Activated CD4-positive, alpha-beta T cell treated with anti-CD3 and anti-CD28 coated beads for 1 hour (primary cell): Measurements from ENCODE around the gene APLN.

Source experiments
- DNase-seq: peaks from one replicate; pipeline ENCODE4 v3.0.0-alpha.2; 2020

The APLN gene

DNA sequence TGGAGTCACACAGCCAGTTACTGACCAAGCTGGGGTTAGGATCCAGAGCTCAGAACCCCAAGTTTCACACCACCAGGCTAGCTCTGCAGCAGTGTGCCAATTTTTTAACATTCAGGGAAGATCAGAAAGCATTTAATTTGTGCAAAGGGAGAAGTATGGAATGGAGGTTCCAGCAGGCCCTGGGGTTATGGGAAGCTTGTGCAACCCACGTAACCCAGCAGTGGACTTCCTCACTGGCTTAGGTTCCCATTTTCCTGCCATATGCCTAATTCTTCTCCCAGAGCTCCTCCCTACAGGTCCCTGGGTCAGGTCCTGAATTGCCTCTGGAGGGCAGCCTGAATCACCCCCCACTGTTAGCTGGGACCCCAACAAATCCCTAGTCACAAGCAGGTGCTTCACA, 14.0 kb downstream of the APLN start:
- no peak for DNase-seq

DNA sequence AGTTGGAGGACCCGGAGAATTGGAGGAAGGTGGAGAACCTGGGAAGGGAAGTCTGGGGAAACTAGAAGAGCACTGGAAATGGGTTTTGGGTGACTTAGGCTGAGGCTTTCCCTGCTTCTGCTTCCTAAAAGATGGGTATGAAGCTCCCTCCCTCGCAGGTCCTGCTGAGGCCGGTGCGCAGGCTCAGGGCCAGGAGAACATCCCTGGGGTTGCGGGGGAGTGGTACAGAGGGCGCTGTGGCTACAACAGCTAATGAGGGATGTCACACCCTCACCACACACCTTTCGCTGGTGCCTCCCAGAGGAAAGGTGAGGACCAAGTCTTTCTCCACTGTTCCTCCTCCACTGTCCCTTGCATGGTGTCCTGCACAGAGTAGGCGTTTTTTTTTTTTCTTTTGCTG, 15.8 kb downstream of the APLN start:
- no peak for DNase-seq

DNA sequence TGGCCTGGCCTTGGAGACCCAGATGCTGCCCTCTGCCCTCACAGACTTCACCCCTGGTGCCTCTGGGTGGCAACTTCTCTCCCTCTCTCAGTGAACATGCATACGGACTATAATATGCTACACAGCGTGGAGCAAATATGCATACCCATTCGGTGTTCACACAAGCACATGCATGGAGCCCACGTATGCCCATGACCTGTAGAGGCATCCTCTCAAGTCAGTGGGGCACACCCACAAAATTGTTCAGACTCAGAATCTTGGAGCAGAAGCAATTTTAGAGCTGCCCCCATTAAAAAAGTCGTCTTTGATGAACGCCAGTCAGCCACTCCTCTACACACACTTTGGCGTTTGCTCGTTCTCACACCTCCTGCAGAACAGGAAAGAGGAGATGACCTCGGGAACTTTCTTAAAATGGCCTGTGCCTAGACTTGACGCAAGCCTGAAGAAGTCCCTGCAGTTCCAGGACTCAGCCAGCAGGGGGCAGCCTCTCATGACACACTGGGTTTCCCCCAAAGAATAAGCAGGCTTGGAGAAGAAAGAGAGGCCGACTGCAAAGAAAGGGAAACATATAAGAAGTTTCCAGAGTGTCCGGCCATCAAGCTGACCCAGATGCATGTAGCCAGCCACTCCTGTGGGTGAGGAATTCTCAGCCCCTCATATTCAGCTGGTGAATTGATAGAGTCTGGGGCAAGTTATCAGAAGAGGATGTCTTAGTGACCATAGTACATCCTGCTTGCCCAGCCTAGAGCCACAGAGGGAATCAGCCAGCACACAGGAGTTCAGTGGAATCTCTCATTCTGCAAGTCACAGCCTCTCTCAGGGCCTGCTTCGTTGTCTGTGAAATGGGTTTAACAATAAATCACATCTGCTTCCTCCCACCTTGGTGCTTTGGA, 17.3 kb downstream of the APLN start:
- peak; percentile 59 for DNase-seq

DNA sequence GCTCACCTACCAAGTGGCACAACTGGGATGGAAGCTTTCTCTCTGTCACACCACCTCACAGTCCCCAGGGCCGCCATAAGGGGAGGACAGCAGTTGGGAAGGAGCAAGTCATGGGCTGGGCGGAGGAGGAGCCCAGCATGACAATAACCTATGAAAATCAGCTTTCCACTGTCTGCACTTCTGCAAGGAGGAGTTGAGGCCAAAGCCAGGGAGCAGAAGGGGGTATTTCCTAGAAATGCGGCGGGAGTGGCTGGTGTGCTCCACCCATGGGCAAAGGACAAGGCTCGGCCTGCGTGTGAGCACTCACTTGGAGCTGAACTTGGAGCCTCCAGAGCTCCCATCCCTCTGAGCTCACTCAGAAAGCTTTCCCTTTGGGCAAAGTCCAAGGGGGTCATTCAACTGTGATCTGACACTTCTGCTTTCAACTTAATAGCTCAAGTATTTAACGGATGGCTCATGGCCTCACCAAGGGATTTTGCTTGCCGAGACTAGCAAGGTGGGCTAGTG, 18.5 kb downstream of the APLN start:
- no peak for DNase-seq

DNA sequence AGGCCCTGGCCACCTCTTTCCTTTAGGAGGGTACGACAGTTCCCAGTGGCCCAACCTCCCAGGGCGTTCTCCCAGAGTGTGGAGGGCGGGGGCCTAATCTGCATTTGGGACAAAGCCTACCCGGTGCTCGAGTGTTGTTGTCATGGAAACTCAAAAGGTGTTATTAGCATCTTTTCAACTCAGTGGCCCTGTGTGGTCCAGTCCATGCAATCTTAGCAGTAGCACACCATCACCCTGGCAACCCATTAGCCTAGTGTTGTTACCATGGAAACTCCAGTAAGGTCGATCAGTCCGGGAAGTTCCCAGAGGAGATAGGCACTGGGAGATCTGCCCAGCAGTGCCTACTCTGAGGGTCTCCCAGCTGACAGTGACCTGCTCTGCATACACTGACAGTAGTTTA, 20.2 kb downstream of the APLN start:
- no peak for DNase-seq

DNA sequence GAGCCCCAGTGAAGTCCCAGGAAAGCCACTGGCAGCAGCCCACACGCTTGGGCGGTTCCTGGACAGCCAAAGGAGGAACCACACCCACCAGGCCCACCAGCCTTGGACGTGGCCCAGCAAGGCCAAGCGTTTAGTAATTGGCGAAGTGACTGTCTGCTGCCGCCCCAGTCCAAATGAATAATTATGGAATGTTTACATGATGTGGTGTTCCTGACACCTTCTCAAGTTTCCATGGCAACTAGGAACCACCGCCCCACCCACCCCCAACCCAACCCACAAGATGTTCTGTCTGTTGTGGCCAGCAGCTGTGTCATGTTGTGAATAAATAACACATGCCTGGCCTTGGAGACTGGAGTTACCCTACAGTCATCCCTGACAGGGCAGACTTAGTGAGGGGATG, 22.3 kb downstream of the APLN start:
- no peak for DNase-seq

DNA sequence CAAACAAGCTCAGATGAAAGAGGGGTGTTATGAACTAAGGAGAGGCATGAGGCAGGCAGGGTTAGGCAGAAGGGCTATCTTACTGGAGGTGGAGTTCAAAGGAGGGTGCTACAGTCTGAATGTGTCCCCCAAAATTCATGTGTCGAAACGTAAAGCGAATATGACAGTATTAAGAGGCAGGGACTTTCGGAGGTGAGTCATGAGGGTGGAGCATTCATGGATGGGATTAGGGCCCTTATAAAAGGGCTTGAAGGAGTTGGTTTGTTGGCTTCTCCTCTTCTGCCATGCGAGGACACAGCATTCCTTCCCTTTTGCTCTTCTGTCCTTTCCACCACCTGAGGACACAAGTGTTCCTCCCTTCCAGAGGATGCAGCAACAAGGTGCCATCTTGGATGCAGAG, 22.9 kb downstream of the APLN start:
- DNase-seq: no peak

DNA sequence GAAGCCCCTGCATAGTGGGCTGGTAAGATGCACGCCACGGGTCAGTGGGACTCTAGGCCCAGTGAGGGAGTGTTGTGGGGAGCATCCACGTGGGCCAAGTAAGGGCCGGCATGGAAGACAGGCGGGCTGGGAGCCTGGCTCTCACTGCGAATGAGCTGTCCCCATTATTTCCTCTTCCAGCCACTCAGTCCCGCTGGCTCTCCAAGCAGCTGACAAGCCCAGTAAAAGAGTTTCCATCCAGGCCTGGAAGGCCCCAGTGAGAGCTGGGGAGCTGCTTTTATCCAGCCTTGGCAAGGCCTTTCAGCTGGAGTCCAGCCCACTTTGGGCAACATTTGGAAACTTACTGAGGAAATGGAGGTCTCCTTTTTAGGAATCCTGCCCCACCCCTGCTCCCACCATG, 24.9 kb downstream of the APLN start:
- DNase-seq: no peak

DNA sequence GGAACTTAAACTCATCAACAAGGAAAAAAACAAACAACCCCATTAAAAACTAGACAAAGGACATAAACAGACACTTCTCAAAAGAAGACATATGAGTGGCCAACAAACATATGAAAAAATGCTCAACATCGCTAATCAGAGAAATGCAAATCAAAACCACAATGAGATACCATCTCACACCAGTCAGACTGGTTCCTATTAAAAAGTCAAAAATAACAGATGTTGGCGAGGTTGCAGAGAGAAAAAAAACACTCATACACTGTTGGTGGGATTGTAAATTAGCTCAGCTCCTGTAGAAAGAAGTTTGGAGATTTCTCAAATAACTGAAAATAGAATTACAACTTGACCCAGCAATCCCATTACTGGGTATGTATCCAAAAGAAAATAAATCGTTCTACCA, 28.7 kb downstream of the APLN start:
- no peak for DNase-seq

DNA sequence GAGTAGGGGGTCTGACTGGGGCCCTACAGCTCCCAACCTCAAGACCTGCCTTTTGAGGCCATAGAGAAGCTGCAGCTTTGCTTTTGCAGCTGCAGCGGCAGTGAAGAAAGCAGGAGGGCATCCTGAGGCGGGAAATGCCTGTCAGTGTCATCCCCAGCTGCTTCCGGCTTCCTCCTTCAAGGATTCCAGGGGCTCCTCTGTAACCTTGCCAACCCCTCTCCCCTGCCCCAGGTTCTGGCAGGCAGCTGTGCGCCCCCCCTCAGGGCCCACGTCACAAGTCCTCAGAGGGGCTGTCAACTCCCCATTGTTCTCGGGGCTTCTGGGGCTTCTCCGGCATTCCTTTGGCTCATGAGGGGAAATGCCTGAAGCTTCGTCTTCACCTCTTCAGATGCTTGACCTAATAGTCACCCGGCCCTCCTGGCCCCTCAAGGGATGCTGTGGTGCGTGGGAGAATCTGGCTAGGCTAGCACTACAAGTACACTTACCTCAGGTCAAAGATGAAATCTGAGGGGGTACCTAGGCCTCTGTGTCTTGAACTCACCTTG, 31.9 kb downstream of the APLN start:
- no peak for DNase-seq

DNA sequence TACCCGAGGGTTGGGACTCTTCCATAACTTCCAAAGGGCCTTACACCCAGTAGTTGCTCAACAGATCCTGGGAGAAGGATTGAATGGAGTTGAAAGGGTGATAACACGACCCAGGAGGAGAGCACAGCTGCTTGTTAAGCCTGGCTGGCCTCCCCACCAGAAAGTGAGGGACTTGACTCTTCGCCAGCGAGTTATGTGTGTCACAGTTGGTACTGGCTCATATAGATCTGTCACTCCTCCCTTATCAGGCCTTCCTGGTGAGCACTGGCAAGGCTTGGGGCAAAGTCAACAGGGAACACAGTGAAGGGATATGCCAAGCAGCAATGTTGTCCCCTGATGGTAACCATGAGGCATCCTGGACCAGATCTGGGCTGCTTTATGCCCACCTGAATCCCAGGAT, 35.8 kb downstream of the APLN start:
- DNase-seq: no peak

DNA sequence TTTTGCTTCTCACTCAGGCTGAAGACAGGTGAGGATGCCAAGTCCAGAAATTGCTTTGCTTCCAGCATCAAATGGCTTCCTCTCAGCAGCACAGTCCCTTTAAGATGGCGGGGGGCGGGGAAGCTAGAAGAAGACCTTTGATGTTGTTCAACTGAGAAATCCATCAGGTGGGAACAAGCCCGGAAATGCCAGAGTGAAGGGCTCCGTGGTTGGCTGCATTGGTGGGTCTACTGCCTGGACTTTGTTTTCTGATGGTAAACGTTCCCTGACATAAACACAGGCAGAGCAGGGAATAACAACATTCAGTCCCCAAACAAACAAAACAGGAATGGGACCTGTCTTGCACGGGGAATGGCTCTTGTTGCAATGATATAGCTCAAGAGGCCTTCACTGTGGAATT, 37.3 kb downstream of the APLN start:
- DNase-seq: no peak

DNA sequence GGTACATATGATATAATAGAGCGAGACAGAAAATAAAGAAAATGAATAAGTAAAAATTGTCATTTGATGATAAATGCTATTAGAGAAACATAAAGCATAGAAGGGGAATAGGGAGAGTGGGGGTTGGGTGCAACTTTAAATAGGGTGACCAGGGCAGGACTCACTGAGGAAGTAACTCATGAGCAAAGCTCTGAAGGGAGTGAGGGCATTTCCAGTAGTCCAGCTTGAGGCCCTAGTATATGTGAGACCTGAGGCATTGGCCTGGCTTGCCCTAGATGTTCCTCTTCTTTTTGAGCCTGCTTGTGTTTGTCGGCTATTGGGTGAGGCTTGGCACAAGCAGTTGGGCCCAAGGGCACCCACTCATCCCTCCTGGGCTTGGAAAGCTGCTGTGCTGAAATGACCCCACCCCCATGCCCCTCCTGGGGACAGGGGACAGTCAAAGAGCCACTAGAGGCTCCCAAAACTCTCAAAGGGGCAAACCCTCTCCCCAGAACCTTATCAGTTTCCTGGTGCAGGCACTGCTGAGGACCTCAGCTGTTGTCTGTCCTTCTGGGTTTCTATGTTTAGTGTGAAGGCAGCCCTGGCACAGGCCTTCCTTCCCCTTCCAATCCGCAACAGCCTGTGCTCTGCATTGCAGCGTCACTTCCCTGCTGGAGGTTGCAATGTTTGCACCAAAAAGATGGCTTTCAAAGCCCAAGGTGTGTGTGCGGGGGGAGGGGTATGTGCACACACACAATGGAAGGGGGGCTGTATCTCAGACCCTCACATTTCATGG, 40.1 kb downstream of the APLN start:
- no peak for DNase-seq

DNA sequence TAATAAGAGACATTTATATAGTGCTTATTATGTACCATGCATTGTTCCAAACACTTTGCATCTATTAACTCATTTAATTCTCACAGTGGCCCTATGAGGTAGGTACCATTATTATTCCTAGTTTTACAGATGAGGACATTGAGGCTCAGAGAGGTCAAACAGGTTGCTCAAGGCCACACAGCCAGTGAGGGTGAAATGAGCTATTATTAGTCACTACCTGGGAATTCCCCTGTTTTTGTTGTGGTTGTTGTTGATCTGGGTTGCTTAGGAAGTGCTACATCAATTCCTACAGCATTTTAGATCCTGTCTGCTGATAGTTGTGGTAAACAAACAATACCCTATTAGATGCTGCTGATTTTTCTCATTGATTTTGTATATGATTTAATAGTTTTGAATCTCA, 41.2 kb downstream of the APLN start:
- no peak for DNase-seq

DNA sequence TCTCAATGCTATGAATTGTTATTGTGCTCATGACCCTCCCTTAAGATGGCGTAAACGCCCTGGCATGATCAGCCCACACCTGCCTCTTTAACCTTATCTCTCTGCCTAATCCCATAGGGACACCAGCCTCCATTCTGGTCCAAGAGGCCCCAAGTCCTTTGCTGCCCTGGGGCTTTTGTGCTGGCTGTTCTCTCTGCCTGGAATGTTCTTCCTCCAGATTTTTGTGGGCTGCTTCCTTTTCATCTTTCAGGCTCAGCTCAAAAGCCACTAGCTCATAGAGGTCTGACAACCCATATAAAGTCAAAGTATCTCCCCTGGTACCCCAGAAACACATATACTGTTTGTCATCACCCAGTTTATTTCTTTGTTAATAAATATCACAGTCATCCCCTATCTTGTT, 42.4 kb downstream of the APLN start:
- no peak for DNase-seq

DNA sequence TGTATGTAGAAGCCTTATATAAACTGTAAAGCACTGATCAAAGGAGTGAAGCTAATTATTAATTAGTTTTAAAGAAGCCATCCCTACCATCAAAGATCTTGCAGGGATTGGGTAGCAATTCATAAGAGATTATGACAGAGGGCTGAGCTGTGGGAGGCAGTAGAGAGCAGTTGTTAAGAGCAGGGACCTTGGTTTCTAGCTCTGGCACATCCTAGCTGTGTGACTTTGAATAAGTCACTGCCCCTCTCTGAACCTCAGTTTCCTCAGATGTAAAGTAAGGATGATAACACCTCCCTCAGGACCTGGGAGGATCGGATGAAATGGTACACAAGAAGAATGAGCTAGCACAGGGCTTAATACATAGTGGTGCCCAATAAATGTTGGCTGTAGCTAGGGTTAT, 45.4 kb downstream of the APLN start:
- no peak for DNase-seq

DNA sequence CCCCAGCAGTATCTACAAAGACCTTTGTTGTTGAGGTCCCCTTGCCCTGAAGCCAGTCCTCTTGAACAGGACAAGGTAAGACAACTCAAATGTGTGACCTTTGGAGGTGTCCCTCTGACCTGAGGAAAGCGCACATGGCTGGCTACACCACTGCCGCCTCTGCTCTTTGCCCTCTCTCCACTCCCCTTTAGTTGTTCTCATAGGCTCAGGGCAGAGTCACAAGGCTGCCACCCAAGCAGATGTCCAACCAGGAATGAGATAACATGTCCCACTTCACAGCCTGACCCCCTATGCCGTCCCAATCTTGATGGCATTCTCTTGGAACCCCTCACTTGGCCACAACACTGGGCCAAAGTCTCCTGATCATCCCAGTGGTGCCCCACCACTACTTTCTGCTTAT, 46.3 kb downstream of the APLN start:
- DNase-seq: no peak

DNA sequence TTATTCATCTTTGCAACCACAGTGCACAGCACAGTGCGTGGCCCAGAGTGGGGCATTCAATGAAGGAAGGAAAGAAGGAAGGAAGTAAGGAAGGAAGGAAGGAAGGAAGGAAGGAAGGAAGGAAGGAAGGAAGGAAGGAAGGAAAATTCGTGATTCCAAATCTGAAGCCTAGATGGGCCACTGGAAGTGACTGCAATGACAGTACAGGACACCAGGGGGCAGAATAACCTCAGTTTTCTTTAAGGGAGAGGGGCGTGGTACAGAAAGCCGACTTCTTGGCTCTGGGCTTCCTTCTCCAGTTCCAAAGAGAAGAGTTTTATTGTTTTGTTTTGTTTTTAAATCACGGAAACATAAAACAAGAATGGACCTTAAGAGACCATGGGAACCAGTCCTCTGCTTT, 47.8 kb downstream of the APLN start:
- peak; percentile 18 for DNase-seq

DNA sequence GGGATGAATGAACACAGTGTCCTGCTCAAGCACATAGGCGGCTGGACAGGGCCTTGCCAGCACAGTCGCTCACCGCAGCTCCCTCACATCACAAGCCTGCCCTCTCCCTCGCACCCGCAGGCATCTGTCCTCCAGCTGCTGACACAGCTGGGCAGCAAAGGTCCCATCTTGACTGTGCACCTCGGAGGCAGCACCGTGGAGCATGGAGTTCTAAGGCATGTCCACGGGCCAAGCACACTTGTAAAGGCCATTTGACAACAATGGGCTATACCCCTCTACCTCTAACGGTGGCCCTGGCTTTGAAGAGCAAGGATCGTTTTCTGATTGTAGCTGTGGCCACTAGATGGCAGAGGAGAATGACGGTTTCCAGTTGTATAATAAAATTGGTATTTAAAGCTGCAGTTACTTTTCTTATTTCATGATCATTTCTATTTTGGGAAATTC, 53.8 kb downstream of the APLN start:
- no peak for DNase-seq

DNA sequence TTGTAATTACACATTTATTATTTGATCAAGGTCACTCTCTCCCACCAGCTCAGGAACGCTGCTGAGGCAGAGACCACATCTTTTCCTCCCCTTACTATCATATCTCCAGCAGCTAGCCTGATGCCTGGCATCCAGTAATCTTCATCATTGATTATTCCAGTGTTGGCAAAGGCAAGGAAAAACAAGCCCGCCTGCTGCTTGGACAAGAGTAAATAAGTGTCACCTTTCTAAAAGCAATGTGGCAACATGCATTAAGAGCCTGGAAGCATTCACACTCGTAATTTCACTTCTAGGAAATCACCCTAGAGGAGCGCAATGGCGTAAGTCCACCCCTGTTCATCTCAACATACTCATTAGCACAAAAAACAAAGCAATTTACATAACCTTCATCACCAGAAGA, 54.8 kb downstream of the APLN start:
- DNase-seq: no peak

DNA sequence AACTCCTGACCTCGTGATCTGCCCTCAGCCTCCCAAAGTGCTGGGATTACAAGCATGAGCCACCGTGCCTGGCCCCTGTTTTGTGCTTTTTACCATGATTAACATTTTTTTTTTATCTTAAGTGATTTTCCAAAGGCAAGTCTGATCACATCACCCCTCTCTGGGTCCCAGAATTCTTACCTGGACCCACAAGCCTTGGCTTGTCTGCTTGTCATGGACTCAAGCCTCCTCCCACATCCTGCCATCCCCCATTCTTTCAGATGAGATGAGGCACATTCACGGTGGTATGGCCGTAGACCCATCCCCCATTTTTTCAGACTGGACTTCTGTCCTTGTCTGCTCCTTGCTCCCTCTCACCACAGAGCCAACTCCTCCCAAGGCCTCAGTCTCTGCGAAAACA, 55.3 kb downstream of the APLN start:
- DNase-seq: no peak

DNA sequence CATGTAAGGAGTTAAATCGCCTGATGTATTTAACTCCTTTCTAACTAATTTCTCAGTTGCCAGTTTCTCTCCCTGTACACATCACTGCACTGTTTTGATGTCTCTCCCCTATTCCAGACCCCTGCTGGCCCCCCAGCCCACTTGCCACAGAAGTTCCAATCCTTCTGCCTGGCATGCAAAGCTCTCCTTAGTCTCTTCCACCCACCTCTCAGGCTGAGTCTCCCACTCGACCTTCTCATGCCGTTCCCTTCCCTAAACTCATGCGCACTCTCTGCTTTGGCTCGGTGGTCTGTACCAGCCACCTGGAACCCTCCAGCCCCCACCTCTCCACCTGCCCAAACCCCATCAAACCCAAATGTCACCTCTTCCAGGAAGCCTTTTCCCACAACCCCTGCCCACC, 56.9 kb downstream of the APLN start:
- no peak for DNase-seq

DNA sequence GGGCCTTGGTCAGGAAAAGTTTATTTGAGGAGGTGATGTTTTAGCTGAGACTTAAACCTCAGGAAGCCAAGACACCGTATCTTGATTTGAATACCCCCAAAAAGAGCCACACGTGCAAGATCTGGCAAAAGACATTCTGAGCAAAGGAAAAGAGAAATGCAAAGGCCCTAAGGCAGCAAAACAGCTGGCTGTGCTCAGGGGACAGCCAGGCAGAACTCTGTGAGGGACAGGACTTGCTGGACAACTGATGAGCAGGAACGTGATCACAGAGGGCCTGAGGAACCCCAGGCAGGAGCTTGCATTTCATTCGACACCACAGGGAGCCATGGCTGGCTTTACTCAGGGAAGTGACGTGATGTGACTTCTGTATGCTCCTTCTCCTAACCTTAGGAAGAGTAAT, 58.7 kb downstream of the APLN start:
- DNase-seq: no peak
